Measurements from ENCODE around the gene WNT11. TPM values are rescaled to one million over a fixed set of nuclear protein-coding genes. Genes with fewer than 3 reads are reported as not detected.

Gene WNT11
- total RNA-seq, 2 donors from 2014 or later, result 1.6 to 6.8 TPM

DNA sequence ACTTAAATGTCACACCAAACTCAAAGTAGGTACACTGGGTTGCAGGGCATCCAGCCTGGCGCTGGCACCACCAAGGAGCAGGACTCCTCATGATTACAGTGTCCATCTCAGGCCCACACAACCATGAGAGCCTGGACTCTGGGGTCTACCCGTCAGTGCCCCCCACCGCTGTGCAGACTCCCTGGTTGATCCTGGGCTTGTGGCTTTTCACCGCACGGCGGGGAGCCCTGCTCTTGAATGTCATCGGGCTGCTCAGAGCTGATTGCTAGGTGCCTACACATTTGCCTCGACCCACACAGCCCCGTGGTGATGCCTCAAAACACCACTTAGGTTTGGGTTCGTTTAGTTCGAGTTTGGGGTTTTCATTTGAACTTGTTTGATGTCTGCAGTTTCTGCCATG is 63.0 kb downstream of the WNT11 start:
- Histone ChIP-seq H3K27me3 (no peaks in the 10 kb centered on the region), H3K4me1 (no peaks in the 10 kb centered on the region), H3K4me3 (no peak overlapping the region), H3K9me3 (no peaks in the 10 kb centered on the region), H3K27ac (no peak overlapping the region), H3K36me3 (peaks cover 23% of the 10 kb centered on the region)
- TF ChIP-seq, protein P1, sequence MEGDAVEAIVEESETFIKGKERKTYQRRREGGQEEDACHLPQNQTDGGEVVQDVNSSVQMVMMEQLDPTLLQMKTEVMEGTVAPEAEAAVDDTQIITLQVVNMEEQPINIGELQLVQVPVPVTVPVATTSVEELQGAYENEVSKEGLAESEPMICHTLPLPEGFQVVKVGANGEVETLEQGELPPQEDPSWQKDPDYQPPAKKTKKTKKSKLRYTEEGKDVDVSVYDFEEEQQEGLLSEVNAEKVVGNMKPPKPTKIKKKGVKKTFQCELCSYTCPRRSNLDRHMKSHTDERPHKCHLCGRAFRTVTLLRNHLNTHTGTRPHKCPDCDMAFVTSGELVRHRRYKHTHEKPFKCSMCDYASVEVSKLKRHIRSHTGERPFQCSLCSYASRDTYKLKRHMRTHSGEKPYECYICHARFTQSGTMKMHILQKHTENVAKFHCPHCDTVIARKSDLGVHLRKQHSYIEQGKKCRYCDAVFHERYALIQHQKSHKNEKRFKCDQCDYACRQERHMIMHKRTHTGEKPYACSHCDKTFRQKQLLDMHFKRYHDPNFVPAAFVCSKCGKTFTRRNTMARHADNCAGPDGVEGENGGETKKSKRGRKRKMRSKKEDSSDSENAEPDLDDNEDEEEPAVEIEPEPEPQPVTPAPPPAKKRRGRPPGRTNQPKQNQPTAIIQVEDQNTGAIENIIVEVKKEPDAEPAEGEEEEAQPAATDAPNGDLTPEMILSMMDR (IDR thresholded peaks at IDR 0.05), result no peak
- no peak for DNase-seq (ENCODE audit: low spot score)

DNA sequence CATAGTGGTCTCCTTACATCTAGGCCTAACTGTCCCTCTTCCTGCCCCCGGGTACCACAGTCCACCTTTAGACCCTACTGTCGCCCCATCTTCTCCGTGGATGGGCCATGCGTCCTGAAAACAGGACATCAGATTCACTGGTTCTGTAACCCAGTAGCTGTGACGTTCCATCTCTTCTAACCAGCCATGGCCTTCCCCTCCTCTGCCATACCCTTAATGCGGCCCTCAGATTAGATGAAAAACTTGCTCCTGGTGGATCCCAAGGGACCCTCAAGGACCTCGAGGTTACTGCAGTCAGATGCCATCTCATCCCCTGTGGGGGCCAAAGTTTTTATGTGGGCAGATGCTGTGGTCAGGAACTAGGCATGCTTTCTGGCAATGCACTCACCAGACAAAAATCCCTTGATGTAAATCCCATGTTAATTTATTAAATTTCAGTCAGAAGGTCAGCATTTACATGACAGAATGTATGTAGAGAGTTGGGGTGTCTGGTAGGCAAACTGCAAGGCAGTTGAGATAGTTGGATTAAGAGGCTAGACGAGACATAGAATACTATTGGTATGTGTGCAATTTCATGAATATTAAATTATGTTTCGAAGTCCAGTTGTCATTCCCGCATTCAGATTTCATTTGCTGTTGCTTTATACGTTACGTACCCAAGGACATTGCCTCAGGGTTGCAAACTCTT is 64.3 kb downstream of the WNT11 start:
- TF ChIP-seq, protein P1 (IDR thresholded peaks at IDR 0.05), result no peak
- H3K9me3 ChIP-seq, result no peaks in the 10 kb centered on the region
- no peak overlapping the region for H3K27ac ChIP-seq
- peak; percentile 16 for DNase-seq (ENCODE audit: low spot score)
- no peaks in the 10 kb centered on the region for H3K4me1 ChIP-seq
- H3K27me3 ChIP-seq, result no peaks in the 10 kb centered on the region
- H3K36me3 ChIP-seq, result peaks cover 23% of the 10 kb centered on the region
- no peak overlapping the region for H3K4me3 ChIP-seq

DNA sequence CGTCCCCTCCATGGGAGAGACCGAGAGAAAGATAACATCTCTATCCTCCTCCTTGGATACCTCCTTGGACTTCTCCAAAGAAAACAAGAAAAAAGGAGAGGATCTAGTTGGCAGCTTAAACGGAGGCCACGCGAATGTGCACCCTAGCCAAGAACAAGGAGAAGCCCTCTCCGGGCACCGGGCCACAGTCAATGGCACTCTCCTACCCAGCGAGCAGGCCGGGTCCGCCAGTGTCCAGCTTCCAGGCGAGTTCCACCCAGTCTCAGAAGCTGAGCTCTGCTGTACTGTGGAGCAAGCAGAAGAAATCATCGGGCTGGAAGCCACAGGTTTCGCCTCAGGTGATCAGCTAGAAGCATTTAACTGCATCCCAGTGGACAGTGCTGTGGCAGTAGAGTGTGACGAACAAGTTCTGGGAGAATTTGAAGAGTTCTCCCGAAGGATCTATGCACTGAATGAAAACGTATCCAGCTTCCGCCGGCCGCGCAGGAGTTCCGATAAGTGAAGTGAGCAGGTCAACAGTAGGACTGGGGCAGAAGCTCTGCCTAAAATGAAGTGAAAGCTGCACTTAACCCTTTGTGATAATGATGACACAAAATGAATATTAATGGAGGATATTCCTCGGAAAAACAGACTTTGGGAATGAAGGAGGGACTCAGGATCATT is 65.3 kb downstream of the WNT11 start:
- TF ChIP-seq, protein P1 (IDR thresholded peaks at IDR 0.05), result no peak

DNA sequence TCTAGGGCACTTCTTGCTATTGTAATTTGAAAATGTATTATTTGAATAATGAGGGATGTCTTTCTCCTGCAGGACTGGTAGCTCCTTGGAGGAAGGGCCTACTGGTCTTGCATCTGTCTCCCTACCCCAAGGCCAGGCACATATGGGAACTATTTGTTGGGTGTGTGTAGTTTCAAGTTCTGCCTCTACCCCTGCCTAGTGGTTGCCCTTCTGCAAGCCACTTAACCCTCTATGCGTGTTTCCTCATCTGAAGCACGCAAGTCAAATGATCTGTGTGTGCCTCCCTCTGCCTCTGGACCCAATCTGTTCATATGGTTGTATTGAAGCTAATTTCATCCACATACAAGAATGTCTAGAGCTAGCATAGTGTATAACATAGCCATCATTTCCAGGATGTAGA is 67.0 kb downstream of the WNT11 start:
- H3K27me3 ChIP-seq, result no peaks in the 10 kb centered on the region
- no peak overlapping the region for H3K4me3 ChIP-seq
- peaks cover 0 to 8% of the 10 kb centered on the region in 2 donors for H3K4me1 ChIP-seq
- TF ChIP-seq, protein P1 (IDR thresholded peaks at IDR 0.05), result no peak
- no peak for DNase-seq (ENCODE audit: low spot score)
- peaks cover 23% of the 10 kb centered on the region for H3K36me3 ChIP-seq
- H3K9me3 ChIP-seq, result no peaks in the 10 kb centered on the region
- H3K27ac ChIP-seq, result no peak overlapping the region

More for the DNA sequence above, 65.3 kb downstream of the WNT11 start:
- Histone ChIP-seq H3K27ac (no peak overlapping the region), H3K9me3 (no peaks in the 10 kb centered on the region), H3K4me3 (no peak overlapping the region), H3K27me3 (no peaks in the 10 kb centered on the region), H3K36me3 (peaks cover 23% of the 10 kb centered on the region), H3K4me1 (no peaks in the 10 kb centered on the region)
- no peak for DNase-seq (ENCODE audit: low spot score)

Other genes starting within 250 kb of the WNT11 start
- 10 to 100 TPM; 15.1 to 16.2 TPM for gene THAP12, start 174.6 kb upstream of the WNT11 start, total RNA-seq
- gene GVQW3, start 174.8 kb upstream of the WNT11 start, total RNA-seq, result under 1 TPM; 0.89 to 0.90 TPM
- 10 to 100 TPM; 31.4 to 35.9 TPM for gene EMSY, start 238.5 kb upstream of the WNT11 start, total RNA-seq